Kidney epithelial cell (primary cell): ENCODE data around the gene PPFIA4. TPM values are rescaled to one million over a fixed set of nuclear protein-coding genes. Genes with fewer than 3 reads are reported as not detected.

Experiments
- DNase-seq: peaks from one replicate; pipeline ENCODE4 v3.0.0-alpha.2; 2010; ENCODE audit warnings: low read depth
- H3K27me3 ChIP-seq: 2 replicates; pipeline ENCODE4 v1.6.0; 2011; ENCODE audit warnings: low read length; ENCODE audit not compliant: control insufficient read depth, insufficient read depth
- H3K36me3 ChIP-seq: 2 replicates; pipeline ENCODE4 v1.5.1; 2011; ENCODE audit warnings: low read length; ENCODE audit not compliant: control insufficient read depth, insufficient read depth
- H3K4me3 ChIP-seq: 2 replicates; pipeline ENCODE4 v1.5.1; 2011; ENCODE audit warnings: low read depth, mild to moderate bottlenecking, control low read depth, low read length
- CTCF ChIP-seq: IDR thresholded peaks from 2 replicates; pipeline ENCODE4 v1.5.1; 2011; ENCODE audit warnings: mild to moderate bottlenecking, moderate library complexity, low read length, control low read depth, inconsistent platforms; ENCODE audit not compliant: insufficient read depth, poor library complexity, severe bottlenecking
- total RNA-seq: library from RNA; depleted of rRNA; stranded (reverse); fragments of >200 nt; gene quantifications from 2 replicates; pipeline ENCODE4 v1.2.3, GENCODE V29; 2015

PPFIA4 gene
- total RNA-seq, 1 donor from 2014 or later = 0.13 TPM

GRCh38 chr1:203055161-203055799 lies 29.0 kb downstream of the PPFIA4 start:
- Histone ChIP-seq H3K27me3 (peaks cover 11% of the 10 kb centered on the region), H3K4me3 (no peak overlapping the region), H3K36me3 (no peaks in the 10 kb centered on the region)
- no peak for DNase-seq
- no peak for TF ChIP-seq CTCF

GRCh38 chr1:203056012-203056411 lies 29.7 kb downstream of the PPFIA4 start:
- no peak for TF ChIP-seq CTCF
- H3K36me3 ChIP-seq = no peaks in the 10 kb centered on the region
- H3K27me3 ChIP-seq = peaks cover 11% of the 10 kb centered on the region
- H3K4me3 ChIP-seq = no peak overlapping the region
- no peak for DNase-seq

GRCh38 chr1:203056516-203056915 lies 30.2 kb downstream of the PPFIA4 start:
- no peak overlapping the region for H3K4me3 ChIP-seq
- no peak for TF ChIP-seq CTCF
- H3K27me3 ChIP-seq = peaks cover 8% of the 10 kb centered on the region
- no peaks in the 10 kb centered on the region for H3K36me3 ChIP-seq
- DNase-seq = no peak

- H3K4me3 ChIP-seq = no peak overlapping the region
- peaks cover 2% of the 10 kb centered on the region for H3K27me3 ChIP-seq
- H3K36me3 ChIP-seq = no peaks in the 10 kb centered on the region
- TF ChIP-seq CTCF = no peak
- DNase-seq = no peak
Observed at GRCh38 chr1:203057911-203058675, 31.8 kb downstream of the PPFIA4 start.

GRCh38 chr1:203058676-203058935 lies 32.3 kb downstream of the PPFIA4 start:
- DNase-seq = no peak
- TF ChIP-seq CTCF = no peak
- H3K27me3 ChIP-seq = peaks cover 2% of the 10 kb centered on the region
- H3K36me3 ChIP-seq = no peaks in the 10 kb centered on the region
- no peak overlapping the region for H3K4me3 ChIP-seq

- Histone ChIP-seq H3K36me3 (no peaks in the 10 kb centered on the region), H3K4me3 (no peak overlapping the region), H3K27me3 (peaks cover 2% of the 10 kb centered on the region)
- DNase-seq = no peak
- no peak for TF ChIP-seq CTCF
Observed at GRCh38 chr1:203059485-203059884, 33.2 kb downstream of the PPFIA4 start.
